HG02885 (cell line): ENCODE results near the gene OTOP3.

ENCODE experiments used
- ATAC-seq: cut with Tn5 transposase; IDR thresholded peaks from one replicate; pipeline ENCODE4 v1.9.1; 2021; ENCODE audit warnings: mild to moderate bottlenecking; ENCODE audit not compliant: unreplicated experiment, poor library complexity

Gene OTOP3

GRCh38 chr17:74916136-74916850 is 19.4 kb upstream of the OTOP3 start:
- ATAC-seq, result no peak

- ATAC-seq, result no peak
Observed at GRCh38 chr17:74916851-74917199, 18.9 kb upstream of the OTOP3 start.

GRCh38 chr17:74917430-74917829 is 18.3 kb upstream of the OTOP3 start:
- no peak for ATAC-seq

- ATAC-seq, result no peak
Observed at GRCh38 chr17:74918906-74919305, 16.8 kb upstream of the OTOP3 start.

GRCh38 chr17:74919440-74920305 is 16.0 kb upstream of the OTOP3 start:
- no peak for ATAC-seq

- ATAC-seq, result no peak
Observed at GRCh38 chr17:74920306-74920620, 15.4 kb upstream of the OTOP3 start.

- no peak for ATAC-seq
Observed at GRCh38 chr17:74920642-74921025, 15.1 kb upstream of the OTOP3 start.

- ATAC-seq, result no peak
Observed at GRCh38 chr17:74921026-74921681, 14.5 kb upstream of the OTOP3 start.

GRCh38 chr17:74921769-74922168 is 13.9 kb upstream of the OTOP3 start:
- ATAC-seq, result no peak

GRCh38 chr17:74922172-74922571 is 13.5 kb upstream of the OTOP3 start:
- no peak for ATAC-seq

- no peak for ATAC-seq
Observed at GRCh38 chr17:74922694-74923537, 12.8 kb upstream of the OTOP3 start, which contains the start of gene USH1G. TSS of gene USH1G (minus strand) at chr17:74923255. CDS start at chr17:74923073, 182 bp downstream.

GRCh38 chr17:74923538-74924249 is 12.0 kb upstream of the OTOP3 start:
- no peak for ATAC-seq

- no peak for ATAC-seq
Observed at GRCh38 chr17:74924250-74924948, 11.3 kb upstream of the OTOP3 start, which contains the start of gene OTOP2. TSS of gene OTOP2 (plus strand) at chr17:74924273. CDS start at chr17:74924633, 360 bp downstream.

GRCh38 chr17:74925242-74925641 is 10.5 kb upstream of the OTOP3 start:
- ATAC-seq, result no peak

- no peak for ATAC-seq
Observed at GRCh38 chr17:74928786-74929185, 6.9 kb upstream of the OTOP3 start.

- ATAC-seq, result no peak
Observed at GRCh38 chr17:74930535-74931036, 5.1 kb upstream of the OTOP3 start.

- no peak for ATAC-seq
Observed at GRCh38 chr17:74935048-74935447, 650 bp upstream of the OTOP3 start.

GRCh38 chr17:74936470-74936799 is 737 bp downstream of the OTOP3 start:
- ATAC-seq, result no peak
